Type B pancreatic cell (in vitro differentiated cells): ENCODE data around the gene PRKCA. TPM values are rescaled to one million over a fixed set of nuclear protein-coding genes. Genes with fewer than 3 reads are reported as not detected.

Source experiments
- DNase-seq: peaks from one replicate; pipeline ENCODE4 v3.0.0; 2021; ENCODE audit warnings: mixed read lengths; ENCODE audit not compliant: unreplicated experiment; ENCODE audit errors: extremely low spot score
- H3K27ac Mint-ChIP-seq: 2 replicates; pipeline ENCODE4 v1.8.0; 2021; ENCODE audit warnings: mild to moderate bottlenecking, mixed read lengths
- H3K27me3 Mint-ChIP-seq: 2 replicates; pipeline ENCODE4 v1.8.0; 2021; ENCODE audit warnings: mixed read lengths
- H3K36me3 Mint-ChIP-seq: 2 replicates; pipeline ENCODE4 v1.8.0; 2021; ENCODE audit warnings: mixed read lengths
- H3K4me1 Mint-ChIP-seq: one replicate; pipeline ENCODE4 v1.8.0; 2021; ENCODE audit warnings: mixed read lengths; ENCODE audit not compliant: unreplicated experiment
- H3K4me3 Mint-ChIP-seq: 2 replicates; pipeline ENCODE4 v1.8.0; 2021; ENCODE audit warnings: mild to moderate bottlenecking, mixed read lengths
- H3K9me3 Mint-ChIP-seq: 2 replicates; pipeline ENCODE4 v1.8.0; 2021; ENCODE audit warnings: mixed read lengths
- total RNA-seq: library from RNA; stranded (reverse); gene quantifications from 2 replicates; pipeline ENCODE4 v1.2.1, GENCODE V29; 2021; ENCODE audit warnings: low replicate concordance
- TF ChIP-seq, protein P1 (sequence below): fragments of 200-600 bp; sonication (generic); conservative IDR thresholded peaks from 2 replicates; pipeline ENCODE4 v1.5.0; 2021; ENCODE audit warnings: antibody characterized with exemption, mild to moderate bottlenecking

The PRKCA gene
- total RNA-seq, 1 donor from 2014 or later = 16.1 TPM

DNA sequence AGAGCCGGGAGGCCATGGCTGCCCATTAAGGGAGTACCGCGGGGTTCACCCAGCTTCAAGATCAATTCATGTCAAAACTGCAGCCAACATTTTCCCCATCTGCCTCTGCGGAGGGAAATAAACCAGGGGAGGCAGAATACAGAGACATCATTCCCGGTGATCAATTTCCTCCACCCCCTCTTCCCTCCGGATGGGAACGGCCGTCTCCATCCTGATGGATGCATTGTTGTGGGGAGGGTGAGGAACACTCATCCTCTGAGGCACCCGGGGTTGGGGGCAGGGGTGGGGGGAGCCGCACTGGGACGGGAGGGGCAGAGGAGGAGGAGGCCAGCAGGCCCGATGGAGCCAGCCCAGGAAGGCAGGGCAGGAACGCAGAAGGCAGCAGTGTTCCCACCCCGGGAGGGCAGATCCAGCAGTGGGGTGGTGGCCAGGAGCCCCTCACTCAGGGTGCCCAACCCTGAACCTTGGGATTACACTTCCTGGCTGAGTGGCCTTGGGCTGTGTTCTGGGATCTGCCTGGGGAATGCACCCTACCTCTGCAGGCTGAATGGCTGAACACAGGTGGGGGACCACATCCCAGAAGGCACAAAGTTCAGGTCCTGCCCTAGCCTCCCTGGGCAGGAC lies 546.7 kb downstream of the PRKCA start:
- TF ChIP-seq, protein P1, sequence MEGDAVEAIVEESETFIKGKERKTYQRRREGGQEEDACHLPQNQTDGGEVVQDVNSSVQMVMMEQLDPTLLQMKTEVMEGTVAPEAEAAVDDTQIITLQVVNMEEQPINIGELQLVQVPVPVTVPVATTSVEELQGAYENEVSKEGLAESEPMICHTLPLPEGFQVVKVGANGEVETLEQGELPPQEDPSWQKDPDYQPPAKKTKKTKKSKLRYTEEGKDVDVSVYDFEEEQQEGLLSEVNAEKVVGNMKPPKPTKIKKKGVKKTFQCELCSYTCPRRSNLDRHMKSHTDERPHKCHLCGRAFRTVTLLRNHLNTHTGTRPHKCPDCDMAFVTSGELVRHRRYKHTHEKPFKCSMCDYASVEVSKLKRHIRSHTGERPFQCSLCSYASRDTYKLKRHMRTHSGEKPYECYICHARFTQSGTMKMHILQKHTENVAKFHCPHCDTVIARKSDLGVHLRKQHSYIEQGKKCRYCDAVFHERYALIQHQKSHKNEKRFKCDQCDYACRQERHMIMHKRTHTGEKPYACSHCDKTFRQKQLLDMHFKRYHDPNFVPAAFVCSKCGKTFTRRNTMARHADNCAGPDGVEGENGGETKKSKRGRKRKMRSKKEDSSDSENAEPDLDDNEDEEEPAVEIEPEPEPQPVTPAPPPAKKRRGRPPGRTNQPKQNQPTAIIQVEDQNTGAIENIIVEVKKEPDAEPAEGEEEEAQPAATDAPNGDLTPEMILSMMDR = no peak
- Mint-ChIP-seq H3K4me1 (no peaks in the 10 kb centered on the region), H3K4me3 (no peak overlapping the region), H3K9me3 (no peaks in the 10 kb centered on the region), H3K36me3 (no peaks in the 10 kb centered on the region), H3K27me3 (peaks cover 12% of the 10 kb centered on the region), H3K27ac (no peak overlapping the region)
- DNase-seq = no peak

DNA sequence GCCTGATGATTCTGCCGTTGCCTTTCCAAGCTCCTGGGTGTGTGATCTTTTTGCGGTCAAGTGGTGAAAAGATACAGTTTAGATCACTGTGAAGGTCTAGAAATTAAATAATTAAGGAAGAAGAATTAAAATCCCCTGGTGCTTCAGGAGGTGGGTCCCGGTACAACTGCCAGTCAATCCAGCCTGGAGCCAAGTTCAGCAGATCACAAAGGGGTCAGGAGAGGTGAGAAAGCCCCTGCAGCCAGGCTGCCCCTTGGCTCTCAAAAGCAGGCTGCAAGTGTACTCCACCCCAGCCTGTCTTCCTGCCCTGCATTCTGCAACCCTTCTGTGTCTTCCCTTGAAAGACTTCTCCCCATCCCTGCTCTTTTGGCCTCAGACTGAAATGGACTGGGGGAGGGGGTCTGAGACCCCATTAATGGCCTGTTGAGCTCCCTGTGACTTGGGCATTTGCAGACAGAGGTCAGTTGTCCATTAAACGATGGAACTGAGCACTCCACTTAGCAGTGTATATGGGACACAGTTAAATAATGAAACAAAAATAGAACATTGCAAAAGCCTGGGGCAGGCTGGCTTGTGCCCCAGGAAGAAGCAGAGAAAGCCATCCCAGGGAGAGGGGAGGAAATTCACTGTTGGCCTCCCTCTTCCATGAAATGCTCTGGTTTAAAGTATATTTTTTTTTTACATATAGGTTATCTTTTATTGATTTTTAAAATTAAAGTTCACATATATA lies 547.6 kb downstream of the PRKCA start:
- DNase-seq = no peak
- no peaks in the 10 kb centered on the region for H3K4me1 Mint-ChIP-seq
- H3K4me3 Mint-ChIP-seq = no peak overlapping the region
- TF ChIP-seq, protein P1 = no peak
- H3K36me3 Mint-ChIP-seq = no peaks in the 10 kb centered on the region
- H3K27ac Mint-ChIP-seq = no peak overlapping the region
- no peaks in the 10 kb centered on the region for H3K9me3 Mint-ChIP-seq
- H3K27me3 Mint-ChIP-seq = peaks cover 12% of the 10 kb centered on the region

DNA sequence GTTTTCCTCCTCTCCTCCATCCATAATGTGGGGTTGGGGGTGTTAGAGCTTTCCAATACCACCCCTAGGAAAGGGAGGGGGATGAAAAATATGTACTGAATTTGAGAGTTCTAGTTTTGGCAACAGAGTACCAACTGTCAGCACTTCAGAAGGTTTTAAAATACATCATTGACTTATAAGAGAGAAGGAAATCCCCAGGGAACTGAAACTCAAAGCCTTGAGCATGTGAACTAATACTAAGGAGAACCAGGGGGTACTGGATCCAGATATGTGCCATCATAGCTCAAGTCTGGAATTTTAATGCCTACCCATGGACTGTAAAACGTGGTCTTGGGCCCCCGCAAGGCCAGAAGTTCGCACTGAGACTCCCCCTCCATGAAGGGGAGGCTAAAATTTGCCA lies 548.3 kb downstream of the PRKCA start:
- Mint-ChIP-seq H3K27me3 (peaks cover 12% of the 10 kb centered on the region), H3K4me1 (no peaks in the 10 kb centered on the region), H3K9me3 (no peaks in the 10 kb centered on the region), H3K36me3 (no peaks in the 10 kb centered on the region), H3K27ac (no peak overlapping the region), H3K4me3 (no peak overlapping the region)
- no peak for DNase-seq
- TF ChIP-seq, protein P1 = no peak

- TF ChIP-seq, protein P1 = peak; percentile 51
- no peak overlapping the region for H3K4me3 Mint-ChIP-seq
- H3K27me3 Mint-ChIP-seq = peaks cover 16% of the 10 kb centered on the region
- H3K27ac Mint-ChIP-seq = no peak overlapping the region
- H3K9me3 Mint-ChIP-seq = no peaks in the 10 kb centered on the region
- no peak for DNase-seq
- no peaks in the 10 kb centered on the region for H3K36me3 Mint-ChIP-seq
- H3K4me1 Mint-ChIP-seq = no peaks in the 10 kb centered on the region
These were observed 552.8 kb downstream of the PRKCA start for GRCh38 chr17:66855204-66855603.

GRCh38 chr17:66858226-66859083 lies 556.0 kb downstream of the PRKCA start:
- H3K9me3 Mint-ChIP-seq = no peaks in the 10 kb centered on the region
- H3K4me3 Mint-ChIP-seq = no peak overlapping the region
- H3K4me1 Mint-ChIP-seq = no peaks in the 10 kb centered on the region
- H3K27me3 Mint-ChIP-seq = peaks cover 5% of the 10 kb centered on the region
- no peak for DNase-seq
- TF ChIP-seq, protein P1 = no peak
- no peaks in the 10 kb centered on the region for H3K36me3 Mint-ChIP-seq
- no peak overlapping the region for H3K27ac Mint-ChIP-seq
